ENCODE results near the gene MET. TPM values are rescaled to one million over a fixed set of nuclear protein-coding genes. Genes with fewer than 3 reads are reported as not detected.

MET gene
- polyA plus RNA-seq, 1 donor from 2014 or later: not detected

DNA sequence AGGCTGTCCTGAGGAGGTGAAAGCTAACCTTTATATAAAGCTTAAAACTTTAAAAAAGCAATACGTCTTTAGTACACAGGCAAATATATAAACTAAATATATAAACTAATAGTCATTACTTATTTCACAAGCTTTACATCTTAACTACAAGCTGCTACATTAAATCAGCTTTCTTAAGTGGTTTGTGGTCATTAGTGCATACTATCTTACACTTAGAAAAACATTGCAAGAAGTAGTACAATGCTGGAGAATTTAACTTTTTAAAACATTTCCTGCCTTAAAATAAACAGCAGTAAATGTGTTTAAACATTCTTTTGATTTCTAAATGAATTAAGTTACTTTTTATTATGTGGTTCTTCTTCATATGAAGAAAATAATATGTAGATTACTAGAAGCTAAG is 36.3 kb downstream of the MET start:
- Histone ChIP-seq H3K27me3 (ENCODE audit: insufficient read depth, low read depth, low read length) (no peaks in the 10 kb centered on the region), H2AFZ (ENCODE audit: low read depth, low read length) (no peak overlapping the region), H4K20me1 (ENCODE audit: insufficient read depth) (no peaks in the 10 kb centered on the region), H3K27ac (ENCODE audit: low read length) (no peak overlapping the region), H3K79me2 (replicated peaks; ENCODE audit: insufficient read depth, low read length) (no peaks in the 10 kb centered on the region), H3K9me3 (ENCODE audit: low read length) (no peaks in the 10 kb centered on the region), H3K4me2 (ENCODE audit: low read length) (no peak overlapping the region), H3K9ac (ENCODE audit: low read length) (no peak overlapping the region), H3F3A (ENCODE audit: insufficient read depth, low read length, poor library complexity, severe bottlenecking) (no peaks in the 10 kb centered on the region), H3K4me3 (ENCODE audit: low read length) (no peak overlapping the region), H3K9me2 (ENCODE audit: insufficient read depth, low read length) (no peaks in the 10 kb centered on the region), H3K36me3 (ENCODE audit: insufficient read depth, low read length) (no peaks in the 10 kb centered on the region)
- TF ChIP-seq POLR2AphosphoS5 (IDR thresholded peaks at IDR 0.05): no peak
- no peak for TF ChIP-seq CTCF (IDR thresholded peaks at IDR 0.05; ENCODE audit: poor library complexity, severe bottlenecking)
- no peak for TF ChIP-seq TAF1 (IDR thresholded peaks at IDR 0.05; ENCODE audit: low read depth)
- no peak for TF ChIP-seq SMC3 (conservative IDR thresholded peaks at IDR 0.05; ENCODE audit: poor library complexity)
- no peak for TF ChIP-seq MXI1 (conservative IDR thresholded peaks at IDR 0.05; ENCODE audit: poor library complexity, severe bottlenecking)
- no peak for TF ChIP-seq EZH2 (IDR thresholded peaks at IDR 0.05; ENCODE audit: borderline replicate concordance, insufficient read depth, low read length, poor library complexity, severe bottlenecking)
- TF ChIP-seq RAD21 (conservative IDR thresholded peaks at IDR 0.05): no peak
- no peak for TF ChIP-seq EP300 (conservative IDR thresholded peaks at IDR 0.05; ENCODE audit: poor library complexity, severe bottlenecking)
- TF ChIP-seq, protein P1, sequence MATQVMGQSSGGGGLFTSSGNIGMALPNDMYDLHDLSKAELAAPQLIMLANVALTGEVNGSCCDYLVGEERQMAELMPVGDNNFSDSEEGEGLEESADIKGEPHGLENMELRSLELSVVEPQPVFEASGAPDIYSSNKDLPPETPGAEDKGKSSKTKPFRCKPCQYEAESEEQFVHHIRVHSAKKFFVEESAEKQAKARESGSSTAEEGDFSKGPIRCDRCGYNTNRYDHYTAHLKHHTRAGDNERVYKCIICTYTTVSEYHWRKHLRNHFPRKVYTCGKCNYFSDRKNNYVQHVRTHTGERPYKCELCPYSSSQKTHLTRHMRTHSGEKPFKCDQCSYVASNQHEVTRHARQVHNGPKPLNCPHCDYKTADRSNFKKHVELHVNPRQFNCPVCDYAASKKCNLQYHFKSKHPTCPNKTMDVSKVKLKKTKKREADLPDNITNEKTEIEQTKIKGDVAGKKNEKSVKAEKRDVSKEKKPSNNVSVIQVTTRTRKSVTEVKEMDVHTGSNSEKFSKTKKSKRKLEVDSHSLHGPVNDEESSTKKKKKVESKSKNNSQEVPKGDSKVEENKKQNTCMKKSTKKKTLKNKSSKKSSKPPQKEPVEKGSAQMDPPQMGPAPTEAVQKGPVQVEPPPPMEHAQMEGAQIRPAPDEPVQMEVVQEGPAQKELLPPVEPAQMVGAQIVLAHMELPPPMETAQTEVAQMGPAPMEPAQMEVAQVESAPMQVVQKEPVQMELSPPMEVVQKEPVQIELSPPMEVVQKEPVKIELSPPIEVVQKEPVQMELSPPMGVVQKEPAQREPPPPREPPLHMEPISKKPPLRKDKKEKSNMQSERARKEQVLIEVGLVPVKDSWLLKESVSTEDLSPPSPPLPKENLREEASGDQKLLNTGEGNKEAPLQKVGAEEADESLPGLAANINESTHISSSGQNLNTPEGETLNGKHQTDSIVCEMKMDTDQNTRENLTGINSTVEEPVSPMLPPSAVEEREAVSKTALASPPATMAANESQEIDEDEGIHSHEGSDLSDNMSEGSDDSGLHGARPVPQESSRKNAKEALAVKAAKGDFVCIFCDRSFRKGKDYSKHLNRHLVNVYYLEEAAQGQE (IDR thresholded peaks at IDR 0.05; ENCODE audit: borderline replicate concordance): no peak

- Histone ChIP-seq H3F3A (ENCODE audit: insufficient read depth, low read length, poor library complexity, severe bottlenecking) (no peaks in the 10 kb centered on the region), H3K79me2 (replicated peaks; ENCODE audit: insufficient read depth, low read length) (no peaks in the 10 kb centered on the region)
- TF ChIP-seq MXI1 (conservative IDR thresholded peaks at IDR 0.05; ENCODE audit: poor library complexity, severe bottlenecking) (no peak), EP300 (conservative IDR thresholded peaks at IDR 0.05; ENCODE audit: poor library complexity, severe bottlenecking) (no peak), EZH2 (IDR thresholded peaks at IDR 0.05; ENCODE audit: borderline replicate concordance, insufficient read depth, low read length, poor library complexity, severe bottlenecking) (no peak), TAF1 (IDR thresholded peaks at IDR 0.05; ENCODE audit: low read depth) (no peak), POLR2AphosphoS5 (IDR thresholded peaks at IDR 0.05) (no peak), SMC3 (conservative IDR thresholded peaks at IDR 0.05; ENCODE audit: poor library complexity) (no peak), RAD21 (conservative IDR thresholded peaks at IDR 0.05) (no peak), CTCF (IDR thresholded peaks at IDR 0.05; ENCODE audit: poor library complexity, severe bottlenecking) (no peak)
- TF ChIP-seq, protein P1 (IDR thresholded peaks at IDR 0.05; ENCODE audit: borderline replicate concordance): no peak
Measured at GRCh38 chr7:116708861-116709260, 36.9 kb downstream of the MET start.

More at GRCh38 chr7:116708861-116709260, 36.9 kb downstream of the MET start:
- H3K4me3 ChIP-seq (ENCODE audit: low read length): no peak overlapping the region
- H3K4me2 ChIP-seq (ENCODE audit: low read length): no peak overlapping the region
- no peak overlapping the region for H2AFZ ChIP-seq (ENCODE audit: low read depth, low read length)
- H3K27me3 ChIP-seq (ENCODE audit: insufficient read depth, low read depth, low read length): no peaks in the 10 kb centered on the region
- H4K20me1 ChIP-seq (ENCODE audit: insufficient read depth): no peaks in the 10 kb centered on the region
- H3K9me3 ChIP-seq (ENCODE audit: low read length): no peaks in the 10 kb centered on the region
- H3K27ac ChIP-seq (ENCODE audit: low read length): no peak overlapping the region
- H3K36me3 ChIP-seq (ENCODE audit: insufficient read depth, low read length): no peaks in the 10 kb centered on the region
- no peaks in the 10 kb centered on the region for H3K9me2 ChIP-seq (ENCODE audit: insufficient read depth, low read length)
- H3K9ac ChIP-seq (ENCODE audit: low read length): no peak overlapping the region
